Activated naive CD4-positive, alpha-beta T cell (primary cell): Measurements from ENCODE around the gene AKR1D1.

ENCODE experiments used
- DNase-seq, 4 experiments: peaks; one replicate each; lab custom pipeline; 2025; lab: John Stamatoyannopoulos, UW

Gene AKR1D1

DNA sequence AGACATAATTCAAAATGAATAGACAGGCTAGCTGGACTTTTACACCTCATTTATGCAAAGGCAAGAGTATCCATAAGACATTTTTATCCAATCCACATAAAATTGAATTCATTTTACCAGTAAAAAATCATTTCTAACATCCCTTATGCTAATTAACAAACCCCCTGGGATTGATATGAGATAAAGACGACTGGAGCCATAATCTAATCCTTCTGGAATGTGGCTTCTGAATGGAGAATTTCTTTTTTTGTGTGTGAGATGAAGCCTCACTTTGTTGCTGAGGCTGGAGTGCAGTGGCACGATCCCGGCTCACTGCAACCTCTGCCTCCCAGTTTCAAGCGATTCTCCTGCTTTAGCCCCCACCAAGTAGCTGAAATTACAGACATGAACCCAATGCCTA lies 90.4 kb downstream of the AKR1D1 start:
- DNase-seq, result no peak

DNA sequence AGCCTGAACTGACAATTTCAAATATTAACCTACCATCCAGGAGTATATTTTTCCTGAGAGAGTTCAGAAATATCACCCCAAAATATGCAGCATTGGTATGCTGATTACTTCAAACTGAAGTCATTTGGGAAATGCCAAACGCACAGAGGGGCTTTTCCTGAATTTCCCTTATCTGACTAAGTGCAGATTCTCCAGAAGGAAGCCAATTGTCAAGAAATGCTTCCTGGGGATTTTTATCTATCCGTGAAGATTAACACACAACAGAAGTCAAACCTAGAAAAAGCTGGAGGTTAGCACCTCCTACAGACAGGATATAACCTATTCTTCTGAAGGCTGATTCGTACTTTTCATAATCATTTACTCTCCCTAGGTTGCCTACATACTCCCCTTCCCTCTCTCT lies 91.0 kb downstream of the AKR1D1 start:
- DNase-seq, result no peak

DNA sequence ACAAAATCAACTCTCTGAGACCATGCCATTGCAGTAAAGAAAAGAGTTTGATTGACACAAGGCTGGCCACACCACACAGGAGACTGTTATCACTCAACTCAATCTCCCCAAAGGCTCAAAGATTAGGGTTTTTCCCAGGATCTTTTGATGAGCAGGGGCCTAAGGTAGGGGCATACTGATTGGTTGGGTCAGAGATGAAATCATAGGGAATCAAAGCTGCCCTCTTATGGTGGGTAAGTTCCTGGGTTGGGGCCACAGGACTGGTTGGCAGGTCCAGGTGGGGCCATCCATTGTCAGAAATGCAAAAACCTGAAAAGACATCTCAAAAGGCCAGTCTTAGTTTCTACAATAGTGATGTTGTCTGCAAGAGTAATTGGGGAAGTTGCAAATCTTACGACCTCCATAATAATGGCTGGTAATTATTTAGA lies 91.6 kb downstream of the AKR1D1 start:
- DNase-seq, result no peak
